Fibroblast of lung (primary cell): Measurements from ENCODE around the gene KDM1A.

Source experiments
- CTCF ChIP-seq, 2 donors: IDR thresholded peaks in 1 of 2; conservative IDR thresholded peaks in 1 of 2; 1 replicate in 1 of 2; 2 replicates in 1 of 2; pipeline ENCODE4 v1.5.1; 2011 to 2012; ENCODE audit warnings: low read length in 2 of 2, control low read depth in 1 of 2, inconsistent platforms in 1 of 2, low read depth in 1 of 2, mild to moderate bottlenecking in 1 of 2
- EZH2 ChIP-seq: IDR thresholded peaks from 2 replicates; pipeline ENCODE4 v1.5.1; 2012; ENCODE audit warnings: low read length, control low read depth, mild to moderate bottlenecking; ENCODE audit errors: missing control alignments

- no peak for TF ChIP-seq CTCF (conservative IDR thresholded peaks at IDR 0.05 in 1 of 2, IDR thresholded peaks at IDR 0.05 in 1 of 2; ENCODE audit: low read depth in 1 of 2, low read length in 2 of 2)
- no peak for TF ChIP-seq EZH2
Observed at GRCh38 chr1:23069149-23069548, 49.9 kb downstream of the KDM1A start.
